ENCODE data around the gene CYB5A. TPM values are rescaled to one million over a fixed set of nuclear protein-coding genes. Genes with fewer than 3 reads are reported as not detected.

The CYB5A gene
- polyA plus RNA-seq, 1 of the 3 experiments (the other 2 are of a cell fraction), result 42.1 TPM

DNA sequence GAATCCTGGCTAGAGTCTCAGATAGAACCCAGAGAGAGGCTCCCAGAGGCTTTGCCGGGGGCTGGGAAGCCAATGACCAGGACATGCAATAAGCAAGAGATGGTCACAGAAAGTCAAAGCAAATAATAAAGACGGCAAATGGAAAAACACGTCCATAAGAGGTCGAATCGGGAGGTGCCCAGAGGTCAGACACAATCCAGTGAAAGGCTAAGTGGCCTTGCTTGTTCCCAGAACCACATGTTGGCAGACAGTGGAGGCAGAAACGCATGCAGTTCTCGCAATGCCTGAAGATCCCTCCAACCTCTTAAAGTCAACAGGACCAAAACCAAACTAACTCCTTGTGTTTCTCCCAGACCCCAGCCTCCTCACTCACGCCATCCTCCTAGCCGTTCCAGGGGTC lies 3.0 kb downstream of the CYB5A start:
- Histone ChIP-seq H3K4me2 (no peak overlapping the region), H3K9ac (no peak overlapping the region), H4K20me1 (ENCODE audit: insufficient read depth) (no peaks in the 10 kb centered on the region), H3K27ac (ENCODE audit: low read depth in 2 of 2, low read length in 1 of 2) (no peak overlapping the region), H3F3A (replicated peaks; ENCODE audit: insufficient read depth) (no peaks in the 10 kb centered on the region), H2AFZ (ENCODE audit: low read depth) (no peak overlapping the region), H3K4me1 (ENCODE audit: control insufficient read depth in 1 of 2, insufficient read depth in 2 of 2, low read depth in 1 of 2, low read length in 1 of 2) (peaks cover 0 to 27% of the 10 kb centered on the region in 2 experiments; a peak in 1 of 4 replicates), H3K27me3 (ENCODE audit: insufficient read depth) (no peaks in the 10 kb centered on the region), H3K36me3 (replicated peaks in 1 of 2; ENCODE audit: control insufficient read depth in 1 of 2, insufficient read depth in 2 of 2, low read length in 1 of 2) (no peaks in the 10 kb centered on the region), H3K9me2 (no peaks in the 10 kb centered on the region), H3K4me3 (ENCODE audit: low read depth in 2 of 2, low read length in 1 of 2) (no peak overlapping the region), H3K79me2 (ENCODE audit: insufficient read depth) (no peaks in the 10 kb centered on the region), H3K9me3 (no peaks in the 10 kb centered on the region)
- ChIA-PET POLR2A (no interaction called here), CTCF (no interaction called here)
- TF ChIP-seq, protein P1, sequence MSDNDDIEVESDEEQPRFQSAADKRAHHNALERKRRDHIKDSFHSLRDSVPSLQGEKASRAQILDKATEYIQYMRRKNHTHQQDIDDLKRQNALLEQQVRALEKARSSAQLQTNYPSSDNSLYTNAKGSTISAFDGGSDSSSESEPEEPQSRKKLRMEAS (IDR thresholded peaks at IDR 0.05; ENCODE audit: low read depth), result no peak
- WGBS (ENCODE audit: low lambda C conversion rate), result 84% methylated on average over 9 of the region's 9 CpGs
- DNase-seq, result no peak

DNA sequence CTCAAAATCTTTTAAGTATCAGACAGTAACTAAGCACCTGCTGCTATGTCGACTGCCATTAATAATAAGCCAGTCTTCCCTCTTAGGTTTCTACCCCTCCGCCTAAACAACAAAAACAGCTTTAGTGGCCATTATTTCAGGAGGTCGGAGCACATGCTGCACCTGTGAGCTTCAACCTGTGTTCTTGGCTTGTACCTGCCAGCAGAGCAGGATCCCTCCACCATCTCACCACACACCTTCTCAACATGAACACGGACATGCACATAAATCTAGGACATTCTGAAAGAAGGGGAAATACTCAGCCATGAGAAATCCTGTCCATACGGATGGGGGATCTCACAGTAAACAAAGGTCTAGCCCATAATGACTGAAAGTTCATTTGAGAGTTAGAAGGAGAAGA lies 3.7 kb downstream of the CYB5A start:
- Histone ChIP-seq H3K9me3 (no peaks in the 10 kb centered on the region), H3K4me1 (ENCODE audit: control insufficient read depth in 1 of 2, insufficient read depth in 2 of 2, low read depth in 1 of 2, low read length in 1 of 2) (peaks cover 0 to 29% of the 10 kb centered on the region in 2 experiments; a peak in 1 of 4 replicates), H3K4me2 (no peak overlapping the region), H3K4me3 (ENCODE audit: low read depth in 2 of 2, low read length in 1 of 2) (no peak overlapping the region), H3K9me2 (no peaks in the 10 kb centered on the region), H3K27me3 (ENCODE audit: insufficient read depth) (no peaks in the 10 kb centered on the region), H3K9ac (no peak overlapping the region), H3K36me3 (replicated peaks in 1 of 2; ENCODE audit: control insufficient read depth in 1 of 2, insufficient read depth in 2 of 2, low read length in 1 of 2) (no peaks in the 10 kb centered on the region), H3F3A (replicated peaks; ENCODE audit: insufficient read depth) (no peaks in the 10 kb centered on the region), H3K79me2 (ENCODE audit: insufficient read depth) (no peaks in the 10 kb centered on the region), H4K20me1 (ENCODE audit: insufficient read depth) (no peaks in the 10 kb centered on the region), H2AFZ (ENCODE audit: low read depth) (no peak overlapping the region), H3K27ac (ENCODE audit: low read depth in 2 of 2, low read length in 1 of 2) (no peak overlapping the region; a peak in 1 of 4 replicates)
- ChIA-PET POLR2A (interaction anchor here (1.1 kb wide), 1 partner anchor 32 kb away, joined by 3 read pairs; no protein-coding TSS in a partner anchor), CTCF (interaction anchor here (1.2 kb wide), 1 partner anchor 88 kb away, joined by 3 read pairs; no protein-coding TSS in a partner anchor)
- WGBS (ENCODE audit: low lambda C conversion rate), result 88% methylated on average over 5 of the region's 5 CpGs
- TF ChIP-seq, protein P2, sequence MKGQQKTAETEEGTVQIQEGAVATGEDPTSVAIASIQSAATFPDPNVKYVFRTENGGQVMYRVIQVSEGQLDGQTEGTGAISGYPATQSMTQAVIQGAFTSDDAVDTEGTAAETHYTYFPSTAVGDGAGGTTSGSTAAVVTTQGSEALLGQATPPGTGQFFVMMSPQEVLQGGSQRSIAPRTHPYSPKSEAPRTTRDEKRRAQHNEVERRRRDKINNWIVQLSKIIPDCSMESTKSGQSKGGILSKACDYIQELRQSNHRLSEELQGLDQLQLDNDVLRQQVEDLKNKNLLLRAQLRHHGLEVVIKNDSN (IDR thresholded peaks at IDR 0.05; ENCODE audit: borderline replicate concordance, low read depth), result no peak
- no peak for TF ChIP-seq SIN3A (IDR thresholded peaks at IDR 0.05; ENCODE audit: borderline replicate concordance, low read depth, low read length)
- no peak for TF ChIP-seq GABPA (IDR thresholded peaks at IDR 0.05; ENCODE audit: low read depth)
- TF ChIP-seq, protein P1 (IDR thresholded peaks at IDR 0.05; ENCODE audit: low read depth), result no peak
- no peak for TF ChIP-seq ELF1 (IDR thresholded peaks at IDR 0.05)
- no peak for TF ChIP-seq TAF1 (IDR thresholded peaks at IDR 0.05; ENCODE audit: borderline replicate concordance, low read depth, low read length)
- no peak for TF ChIP-seq TEAD4 (IDR thresholded peaks at IDR 0.05; ENCODE audit: borderline replicate concordance, insufficient read depth)
- TF ChIP-seq EZH2phosphoT487 (IDR thresholded peaks at IDR 0.05; ENCODE audit: borderline replicate concordance, low read depth), result no peak
- TF ChIP-seq, protein P3, sequence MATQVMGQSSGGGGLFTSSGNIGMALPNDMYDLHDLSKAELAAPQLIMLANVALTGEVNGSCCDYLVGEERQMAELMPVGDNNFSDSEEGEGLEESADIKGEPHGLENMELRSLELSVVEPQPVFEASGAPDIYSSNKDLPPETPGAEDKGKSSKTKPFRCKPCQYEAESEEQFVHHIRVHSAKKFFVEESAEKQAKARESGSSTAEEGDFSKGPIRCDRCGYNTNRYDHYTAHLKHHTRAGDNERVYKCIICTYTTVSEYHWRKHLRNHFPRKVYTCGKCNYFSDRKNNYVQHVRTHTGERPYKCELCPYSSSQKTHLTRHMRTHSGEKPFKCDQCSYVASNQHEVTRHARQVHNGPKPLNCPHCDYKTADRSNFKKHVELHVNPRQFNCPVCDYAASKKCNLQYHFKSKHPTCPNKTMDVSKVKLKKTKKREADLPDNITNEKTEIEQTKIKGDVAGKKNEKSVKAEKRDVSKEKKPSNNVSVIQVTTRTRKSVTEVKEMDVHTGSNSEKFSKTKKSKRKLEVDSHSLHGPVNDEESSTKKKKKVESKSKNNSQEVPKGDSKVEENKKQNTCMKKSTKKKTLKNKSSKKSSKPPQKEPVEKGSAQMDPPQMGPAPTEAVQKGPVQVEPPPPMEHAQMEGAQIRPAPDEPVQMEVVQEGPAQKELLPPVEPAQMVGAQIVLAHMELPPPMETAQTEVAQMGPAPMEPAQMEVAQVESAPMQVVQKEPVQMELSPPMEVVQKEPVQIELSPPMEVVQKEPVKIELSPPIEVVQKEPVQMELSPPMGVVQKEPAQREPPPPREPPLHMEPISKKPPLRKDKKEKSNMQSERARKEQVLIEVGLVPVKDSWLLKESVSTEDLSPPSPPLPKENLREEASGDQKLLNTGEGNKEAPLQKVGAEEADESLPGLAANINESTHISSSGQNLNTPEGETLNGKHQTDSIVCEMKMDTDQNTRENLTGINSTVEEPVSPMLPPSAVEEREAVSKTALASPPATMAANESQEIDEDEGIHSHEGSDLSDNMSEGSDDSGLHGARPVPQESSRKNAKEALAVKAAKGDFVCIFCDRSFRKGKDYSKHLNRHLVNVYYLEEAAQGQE (IDR thresholded peaks at IDR 0.05; ENCODE audit: low read depth, low read length), result no peak
- no peak for TF ChIP-seq FOSL2 (IDR thresholded peaks at IDR 0.05; ENCODE audit: borderline replicate concordance, low read depth)
- no peak for TF ChIP-seq RCOR1 (IDR thresholded peaks at IDR 0.05; ENCODE audit: low read length)
- no peak for DNase-seq
